Esophagus squamous epithelium (tissue), 5 donors: ENCODE results near the gene CCR5. TPM values are rescaled to one million over a fixed set of nuclear protein-coding genes. Genes with fewer than 3 reads are reported as not detected.

Experiments used
- DNase-seq: peaks from one replicate; lab custom pipeline; 2025; lab: John Stamatoyannopoulos, UW
- H3K27ac ChIP-seq, 4 donors: fragments of 200-600 bp; sonication (generic); one replicate each; pipeline ENCODE4 v1.5.1; 2016 to 2019; ENCODE audit warnings: mild to moderate bottlenecking in 1 of 4
- H3K27me3 ChIP-seq, 4 donors: fragments of 200-600 bp; sonication (generic); 1 replicate in 3 of 4; 2 replicates in 1 of 4; pipeline versions ENCODE4 v1.5.1 to v1.6.0; 2017 to 2021; ENCODE audit warnings: antibody characterized with exemption in 1 of 4
- H3K36me3 ChIP-seq, 3 donors: fragments of 200-600 bp; sonication (generic); one replicate each; pipeline ENCODE4 v1.5.1; 2016 to 2019
- H3K4me1 ChIP-seq, 3 donors: fragments of 200-600 bp; sonication (generic); one replicate each; pipeline ENCODE4 v1.5.1; 2017 to 2019
- H3K4me3 ChIP-seq, 4 donors: fragments of 200-600 bp; sonication (generic); 1 replicate in 3 of 4; 2 replicates in 1 of 4; pipeline ENCODE4 v1.5.1; 2016 to 2019; ENCODE audit warnings: mild to moderate bottlenecking in 2 of 4, moderate library complexity in 1 of 4
- H3K9me3 ChIP-seq, 3 donors: fragments of 200-600 bp; sonication (generic); one replicate each; pipeline ENCODE4 v1.5.1; 2016 to 2019
- CTCF ChIP-seq, 6 experiments: fragments of 450-650 bp in 4 of 6; fragments of 200-600 bp in 2 of 6; sonication (generic) in 2 of 6; IDR thresholded peaks; one replicate each; pipeline ENCODE4 v1.5.1; 2016 to 2019; ENCODE audit warnings: antibody characterized with exemption in 6 of 6, mild to moderate bottlenecking in 4 of 6, moderate library complexity in 4 of 6
- POLR2A ChIP-seq, 4 donors: fragments of 450-650 bp; IDR thresholded peaks; one replicate each; pipeline ENCODE4 v1.6.1; 2017; ENCODE audit warnings: antibody characterized with exemption in 4 of 4, mild to moderate bottlenecking in 4 of 4, moderate library complexity in 3 of 4
- WGBS, 2 donors: methylation state at CpG; one replicate each; pipeline ENCODE4 v1.1.5; 2018; 5-methylcytosine and 5-hydroxymethylcytosine counted together
- intact Hi-C: fragments of 100-400 bp; cut with DNase I; formaldehyde crosslinking; loops from one replicate; pipeline ENCODE4 v1.15.0; 2022
- total RNA-seq, 4 donors: library from RNA; depleted of rRNA; stranded (reverse); fragments of >200 nt; gene quantifications; one replicate each; pipeline ENCODE4 v1.1.0, GENCODE V29; 2016
- donor health status: DM: yes; HTN: yes; CAD: no.

Gene CCR5
- total RNA-seq, 4 donors from 2014 or later: 0.61 to 2.5 (median 0.93) TPM

- Histone ChIP-seq H3K27ac (no peak overlapping the region), H3K9me3 (no peaks in the 10 kb centered on the region), H3K27me3 (no peaks in the 10 kb centered on the region), H3K4me1 (peaks cover 0 to 34% (median 3%) of the 10 kb centered on the region in 3 donors), H3K4me3 (no peak overlapping the region), H3K36me3 (no peaks in the 10 kb centered on the region)
- TF ChIP-seq CTCF (IDR thresholded peaks at IDR 0.05): no peak
- no peak for TF ChIP-seq POLR2A (IDR thresholded peaks at IDR 0.05)
- 83 to 92% methylated on average over 6 to 7 of the region's 9 CpGs for WGBS, 2 donors
- no peak for DNase-seq
- intact Hi-C loops: no loop called here
Measured at GRCh38 chr3:46409739-46410489, 39.2 kb downstream of the CCR5 start.

- no peaks in the 10 kb centered on the region for H3K36me3 ChIP-seq
- no peaks in the 10 kb centered on the region for H3K9me3 ChIP-seq
- intact Hi-C loops: no loop called here
- no peaks in the 10 kb centered on the region for H3K27me3 ChIP-seq
- H3K4me3 ChIP-seq: no peak overlapping the region
- 74 to 88% methylated on average over 2 of the region's 2 CpGs for WGBS, 2 donors
- no peak for DNase-seq
- peaks cover 0 to 26% (median 0%) of the 10 kb centered on the region in 3 donors for H3K4me1 ChIP-seq
- no peak overlapping the region for H3K27ac ChIP-seq
- no peak for TF ChIP-seq CTCF (IDR thresholded peaks at IDR 0.05)
- no peak for TF ChIP-seq POLR2A (IDR thresholded peaks at IDR 0.05)
Measured at GRCh38 chr3:46410669-46411068, 39.9 kb downstream of the CCR5 start.

GRCh38 chr3:46411271-46411670 lies 40.5 kb downstream of the CCR5 start:
- WGBS, 2 donors: 100% methylated on average over 2 of the region's 2 CpGs
- peaks cover 0 to 25% (median 0%) of the 10 kb centered on the region in 3 donors for H3K4me1 ChIP-seq
- H3K27me3 ChIP-seq: no peaks in the 10 kb centered on the region
- no peak overlapping the region for H3K27ac ChIP-seq
- no peaks in the 10 kb centered on the region for H3K9me3 ChIP-seq
- no peak for DNase-seq
- H3K36me3 ChIP-seq: no peaks in the 10 kb centered on the region
- H3K4me3 ChIP-seq: no peak overlapping the region
- intact Hi-C loops: no loop called here
- TF ChIP-seq CTCF (IDR thresholded peaks at IDR 0.05) (no peak), POLR2A (IDR thresholded peaks at IDR 0.05) (no peak)

- Histone ChIP-seq H3K4me3 (no peak overlapping the region), H3K4me1 (peaks cover 0 to 17% (median 0%) of the 10 kb centered on the region in 3 donors), H3K36me3 (no peaks in the 10 kb centered on the region), H3K27me3 (no peaks in the 10 kb centered on the region), H3K9me3 (no peaks in the 10 kb centered on the region), H3K27ac (no peak overlapping the region)
- no peak for TF ChIP-seq CTCF (IDR thresholded peaks at IDR 0.05)
- no peak for TF ChIP-seq POLR2A (IDR thresholded peaks at IDR 0.05)
- no peak for DNase-seq
- WGBS, 2 donors: 69 to 70% methylated on average over 3 of the region's 3 CpGs
- intact Hi-C loops: no loop called here
Measured at GRCh38 chr3:46412786-46413298, 42.1 kb downstream of the CCR5 start.

- intact Hi-C loops: no loop called here
- 49 to 61% methylated on average over 3 of the region's 5 CpGs for WGBS, 2 donors
- peaks cover 0 to 11% (median 0%) of the 10 kb centered on the region in 3 donors for H3K4me1 ChIP-seq
- no peak for TF ChIP-seq CTCF (IDR thresholded peaks at IDR 0.05)
- no peak for TF ChIP-seq POLR2A (IDR thresholded peaks at IDR 0.05)
- no peak overlapping the region for H3K27ac ChIP-seq
- no peaks in the 10 kb centered on the region for H3K36me3 ChIP-seq
- no peak overlapping the region for H3K4me3 ChIP-seq
- DNase-seq: no peak
- H3K9me3 ChIP-seq: no peaks in the 10 kb centered on the region
- no peaks in the 10 kb centered on the region for H3K27me3 ChIP-seq
Measured at GRCh38 chr3:46413951-46414350, 43.2 kb downstream of the CCR5 start.
